Large intestine (tissue), 3 donors: ENCODE data around the gene SPINK4. TPM values are rescaled to one million over a fixed set of nuclear protein-coding genes. Genes with fewer than 3 reads are reported as not detected.

Experiments
- DNase-seq, 2 donors: peaks; one replicate each; pipeline versions ENCODE4 v3.0.0 to v3.0.0-alpha.2; 2013
- H3K27ac ChIP-seq: one replicate; pipeline ENCODE4 v1.5.1; 2013; ENCODE audit warnings: low read length
- H3K27me3 ChIP-seq: 2 replicates; pipeline ENCODE4 v1.6.1; 2013; ENCODE audit warnings: low read length; ENCODE audit not compliant: control insufficient read depth, insufficient read depth
- H3K36me3 ChIP-seq: 2 replicates; pipeline ENCODE4 v1.6.1; 2013; ENCODE audit warnings: low read length; ENCODE audit not compliant: control insufficient read depth, insufficient read depth
- H3K4me1 ChIP-seq: one replicate; pipeline ENCODE4 v1.6.1; 2013; ENCODE audit warnings: low read length; ENCODE audit not compliant: control insufficient read depth, insufficient read depth
- H3K4me3 ChIP-seq: one replicate; pipeline ENCODE4 v1.5.1; 2013; ENCODE audit warnings: low read length
- H3K9me3 ChIP-seq: one replicate; pipeline ENCODE4 v1.6.1; 2013; ENCODE audit warnings: mild to moderate bottlenecking, low read depth, low read length, moderate library complexity; ENCODE audit not compliant: control insufficient read depth
- whole genome bisulfite sequencing: methylation state at CpG from one replicate; pipeline ENCODE4 v1.1.5; 2013; ENCODE audit warnings: low lambda C conversion rate; ENCODE audit not compliant: insufficient coverage; 5-methylcytosine and 5-hydroxymethylcytosine counted together
- polyA plus RNA-seq: library from polyadenylated mRNA; unstranded; fragments of 120-200 nt; gene quantifications from one replicate; pipeline ENCODE4 v1.2.1, GENCODE V29; 2013

The SPINK4 gene
- polyA plus RNA-seq, 1 donor = 82.4 TPM

- no peak overlapping the region for H3K27ac ChIP-seq
- H3K36me3 ChIP-seq = peaks cover 67% of the 10 kb centered on the region
- WGBS = 100% methylated on average over 1 of the region's 4 CpGs
- H3K27me3 ChIP-seq = no peaks in the 10 kb centered on the region
- no peak for DNase-seq
- H3K9me3 ChIP-seq = no peaks in the 10 kb centered on the region
- no peak overlapping the region for H3K4me3 ChIP-seq
- peaks cover 8% of the 10 kb centered on the region for H3K4me1 ChIP-seq
These were observed 15.5 kb downstream of the SPINK4 start for GRCh38 chr9:33255471-33255870.

GRCh38 chr9:33256236-33256635, 16.3 kb downstream of the SPINK4 start:
- Histone ChIP-seq H3K4me1 (peaks cover 8% of the 10 kb centered on the region), H3K9me3 (no peaks in the 10 kb centered on the region), H3K27ac (no peak overlapping the region), H3K4me3 (no peak overlapping the region), H3K36me3 (peaks cover 73% of the 10 kb centered on the region), H3K27me3 (no peaks in the 10 kb centered on the region)
- no peak for DNase-seq
- no CpG with 5 or more reads among the region's 2 CpGs for WGBS

DNA sequence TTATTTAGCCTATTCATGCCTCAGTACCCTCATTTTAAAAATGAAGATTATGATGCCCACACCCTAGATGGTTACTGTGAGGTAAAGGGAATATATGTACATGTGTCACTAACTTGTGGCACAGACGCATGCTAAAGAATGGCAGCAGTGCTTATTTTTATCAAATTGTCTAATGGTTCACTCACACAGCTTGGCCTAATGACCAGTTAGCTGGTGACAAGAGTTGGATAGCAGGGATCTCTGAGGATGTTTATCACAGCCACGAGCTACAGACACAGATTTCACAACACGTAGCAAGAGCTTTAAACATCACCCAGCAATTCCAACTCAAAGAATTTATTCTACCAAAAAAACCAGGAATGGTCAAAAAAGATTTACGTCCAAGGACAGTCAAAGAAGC, 17.3 kb downstream of the SPINK4 start:
- H3K27ac ChIP-seq = no peak overlapping the region
- peaks cover 8% of the 10 kb centered on the region for H3K4me1 ChIP-seq
- H3K27me3 ChIP-seq = no peaks in the 10 kb centered on the region
- peaks cover 79% of the 10 kb centered on the region for H3K36me3 ChIP-seq
- WGBS = 90% methylated on average over 2 of the region's 4 CpGs
- H3K4me3 ChIP-seq = no peak overlapping the region
- DNase-seq = no peak
- no peaks in the 10 kb centered on the region for H3K9me3 ChIP-seq

DNA sequence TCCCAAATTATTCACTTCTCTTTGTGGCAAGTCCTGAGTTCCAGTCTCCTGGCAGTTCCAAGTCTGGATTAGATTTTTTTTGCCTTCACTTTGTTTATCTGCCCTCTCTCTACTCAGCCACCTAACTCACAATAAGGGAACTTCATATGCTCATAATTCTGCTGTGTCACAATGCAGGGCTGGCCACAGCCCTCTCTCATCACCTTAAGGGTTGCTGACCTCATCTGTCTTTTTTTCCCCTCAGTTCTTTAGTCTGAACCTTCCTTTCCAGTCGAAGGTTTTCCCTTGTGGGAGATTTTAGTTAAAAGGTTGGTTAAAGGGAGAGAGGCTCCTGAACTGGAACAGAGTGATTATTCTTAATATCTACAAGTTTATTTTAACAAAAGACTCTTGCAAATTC, 20.4 kb downstream of the SPINK4 start:
- H3K4me3 ChIP-seq = no peak overlapping the region
- 100% methylated on average over 1 of the region's 1 CpG for WGBS
- no peaks in the 10 kb centered on the region for H3K4me1 ChIP-seq
- H3K9me3 ChIP-seq = no peaks in the 10 kb centered on the region
- H3K36me3 ChIP-seq = peaks cover 51% of the 10 kb centered on the region
- no peak for DNase-seq
- no peaks in the 10 kb centered on the region for H3K27me3 ChIP-seq
- no peak overlapping the region for H3K27ac ChIP-seq

DNA sequence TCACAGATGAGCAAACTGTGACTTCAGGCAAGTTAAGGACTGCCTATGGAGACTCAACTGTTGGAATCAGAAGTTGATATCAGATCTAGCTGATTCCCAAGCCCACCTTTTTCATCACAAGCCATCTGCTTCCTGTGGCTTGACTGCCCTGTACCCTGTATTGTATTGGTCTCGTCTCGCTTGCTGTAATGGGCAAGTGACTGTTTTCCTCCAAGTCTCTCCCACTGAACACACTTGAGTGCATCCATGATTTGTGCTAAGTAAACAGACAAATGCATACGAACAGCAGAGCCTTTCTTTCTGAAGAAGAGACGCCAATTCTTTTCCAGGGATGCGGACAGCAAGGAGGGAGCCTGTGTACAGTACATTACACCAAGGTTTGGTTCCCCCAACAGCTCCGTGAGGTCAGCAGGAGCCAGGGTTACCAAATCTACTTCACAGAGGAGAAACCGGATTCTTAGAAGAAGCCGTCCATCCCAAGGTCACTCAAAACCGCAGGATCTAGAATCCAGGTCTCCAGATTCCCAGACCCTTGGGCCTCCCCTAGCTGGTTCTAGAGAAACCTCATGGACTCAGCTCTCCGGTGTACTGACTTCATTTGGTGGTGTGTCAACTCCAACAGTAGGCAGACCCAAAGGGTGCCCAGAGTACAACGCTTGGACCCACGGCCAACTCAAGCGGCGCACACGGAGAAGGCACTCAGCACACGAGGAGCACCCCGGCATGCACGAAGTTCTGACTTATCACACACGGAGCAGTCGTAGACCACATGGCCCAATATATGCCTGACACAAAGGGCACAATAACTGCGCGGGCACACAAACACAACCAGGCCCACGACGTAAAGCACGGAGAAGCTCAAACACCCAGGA, 23.4 kb downstream of the SPINK4 start:
- Histone ChIP-seq H3K9me3 (no peaks in the 10 kb centered on the region), H3K4me3 (peak overlapping the region; percentile 75), H3K27me3 (no peaks in the 10 kb centered on the region), H3K4me1 (peaks cover 7% of the 10 kb centered on the region), H3K27ac (peak overlapping the region; percentile 51), H3K36me3 (peaks cover 37% of the 10 kb centered on the region)
- no CpG with 5 or more reads among the region's 25 CpGs for WGBS
- DNase-seq = peak in 1 of 2 donors; percentile 35

DNA sequence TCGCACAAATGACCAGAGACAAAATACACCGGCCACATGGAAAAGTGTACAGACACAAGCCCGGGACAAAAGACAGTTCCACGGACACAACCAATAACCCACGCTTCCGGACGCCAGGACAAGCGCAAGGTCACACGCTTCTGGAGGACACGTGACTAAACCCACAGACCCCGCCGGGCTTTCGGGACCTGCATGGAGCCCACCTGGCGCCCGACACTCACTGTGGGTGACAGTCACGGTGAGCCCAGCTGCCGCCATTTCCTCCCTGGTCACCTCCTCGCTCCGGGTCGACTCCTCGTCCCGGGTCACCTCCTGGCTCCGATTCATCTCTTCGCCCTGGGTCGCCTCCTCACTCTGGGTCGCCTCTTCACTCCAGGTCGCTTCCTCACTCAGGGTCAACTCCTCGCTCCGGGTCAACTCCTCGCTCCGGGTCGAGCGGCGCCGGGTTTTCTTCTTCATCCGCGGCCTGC, 24.1 kb downstream of the SPINK4 start:
- H3K9me3 ChIP-seq = no peaks in the 10 kb centered on the region
- H3K4me3 ChIP-seq = peak overlapping the region; percentile 75
- no CpG with 5 or more reads among the region's 37 CpGs for WGBS
- peak; percentile 29 to 65 for DNase-seq
- no peaks in the 10 kb centered on the region for H3K27me3 ChIP-seq
- H3K27ac ChIP-seq = peak overlapping the region; percentile 51
- peaks cover 7% of the 10 kb centered on the region for H3K4me1 ChIP-seq
- peaks cover 37% of the 10 kb centered on the region for H3K36me3 ChIP-seq

GRCh38 chr9:33264473-33265177, 24.7 kb downstream of the SPINK4 start, which contains the start of the genes BAG1 and CHMP5:
Gene BAG1, minus strand, starts transcription at chr9:33264708.
Gene CHMP5, plus strand, starts transcription at chr9:33265049. Its CDS starts 30 bp downstream, at chr9:33265079.
- no CpG with 5 or more reads among the region's 67 CpGs for WGBS
- H3K36me3 ChIP-seq = peaks cover 38% of the 10 kb centered on the region
- no peaks in the 10 kb centered on the region for H3K27me3 ChIP-seq
- peak within 1 kb of the TSS; percentile 82 for H3K4me3 ChIP-seq
- no peaks in the 10 kb centered on the region for H3K9me3 ChIP-seq
- peaks cover 7% of the 10 kb centered on the region for H3K4me1 ChIP-seq
- H3K27ac ChIP-seq = peak within 1 kb of the TSS; percentile 73
- DNase-seq = peak; percentile 99

- DNase-seq = peak in 1 of 2 donors; percentile 19
- peak overlapping the region; percentile 82 for H3K4me3 ChIP-seq
- H3K9me3 ChIP-seq = no peaks in the 10 kb centered on the region
- H3K36me3 ChIP-seq = peaks cover 34% of the 10 kb centered on the region
- WGBS = 80% methylated on average over 1 of the region's 13 CpGs
- H3K4me1 ChIP-seq = peaks cover 7% of the 10 kb centered on the region
- H3K27me3 ChIP-seq = no peaks in the 10 kb centered on the region
- H3K27ac ChIP-seq = peak overlapping the region; percentile 73
These were observed 25.4 kb downstream of the SPINK4 start for GRCh38 chr9:33265211-33265865.

DNA sequence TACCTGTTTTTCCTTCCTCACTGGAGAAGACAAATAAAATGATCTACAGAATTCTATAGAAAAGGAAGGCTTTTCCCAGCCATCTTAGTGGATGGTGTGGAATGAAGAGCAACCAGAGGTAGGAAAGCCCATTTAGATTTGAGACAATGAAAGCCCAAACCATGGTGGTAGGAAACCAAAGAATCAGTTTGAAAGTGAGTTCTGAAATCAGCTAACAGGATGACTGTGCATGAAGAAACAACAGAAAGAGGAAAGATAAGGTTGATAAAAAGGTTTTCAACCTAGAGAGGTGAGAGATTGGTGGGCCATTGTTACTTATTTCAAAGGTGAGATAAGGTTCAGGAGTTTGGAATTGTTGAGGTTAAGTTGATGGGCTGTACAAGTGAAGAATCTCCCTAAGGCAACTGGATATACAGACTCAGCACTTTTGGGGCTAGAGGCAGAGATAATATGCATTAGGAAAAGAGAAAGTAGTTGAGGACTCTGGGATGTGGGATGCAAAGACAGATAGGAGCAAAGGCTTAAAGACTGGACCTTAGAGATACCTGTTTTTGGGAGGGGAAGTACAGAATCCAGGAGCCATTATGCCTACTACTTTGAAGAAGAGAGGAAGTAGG, 27.3 kb downstream of the SPINK4 start:
- no peak overlapping the region for H3K27ac ChIP-seq
- no peak for DNase-seq
- H3K36me3 ChIP-seq = peaks cover 31% of the 10 kb centered on the region
- H3K4me3 ChIP-seq = no peak overlapping the region
- H3K4me1 ChIP-seq = peaks cover 13% of the 10 kb centered on the region
- H3K27me3 ChIP-seq = no peaks in the 10 kb centered on the region
- H3K9me3 ChIP-seq = no peaks in the 10 kb centered on the region

DNA sequence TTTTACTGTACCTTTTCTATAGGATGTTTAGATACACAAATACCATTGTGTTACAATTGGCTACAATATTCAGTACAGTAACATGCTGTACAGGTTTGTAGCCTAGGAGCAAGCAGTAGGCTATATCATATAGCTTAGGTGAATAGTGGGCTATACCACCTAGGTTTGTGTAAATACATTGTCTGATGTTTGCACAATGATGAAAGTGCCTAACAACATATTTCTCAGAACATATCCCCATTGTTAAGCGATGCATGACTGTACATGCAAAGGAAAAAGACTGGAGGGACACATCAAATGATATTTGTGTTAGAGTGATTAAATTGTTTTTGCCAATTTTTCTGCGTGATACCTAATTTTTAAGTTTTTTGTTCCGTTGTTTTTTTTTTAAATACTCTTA, 30.2 kb downstream of the SPINK4 start:
- Histone ChIP-seq H3K9me3 (no peaks in the 10 kb centered on the region), H3K27me3 (no peaks in the 10 kb centered on the region), H3K4me3 (no peak overlapping the region), H3K4me1 (peaks cover 13% of the 10 kb centered on the region), H3K27ac (no peak overlapping the region), H3K36me3 (peaks cover 48% of the 10 kb centered on the region)
- DNase-seq = no peak
- WGBS = 100% methylated on average over 2 of the region's 3 CpGs
